NCI-H526 (cell line): ENCODE data around the gene RBM38.

ENCODE experiments used
- DNase-seq, 2 experiments: peaks; one replicate each; lab custom pipeline; 2025; lab: John Stamatoyannopoulos, UW

The RBM38 gene

DNA sequence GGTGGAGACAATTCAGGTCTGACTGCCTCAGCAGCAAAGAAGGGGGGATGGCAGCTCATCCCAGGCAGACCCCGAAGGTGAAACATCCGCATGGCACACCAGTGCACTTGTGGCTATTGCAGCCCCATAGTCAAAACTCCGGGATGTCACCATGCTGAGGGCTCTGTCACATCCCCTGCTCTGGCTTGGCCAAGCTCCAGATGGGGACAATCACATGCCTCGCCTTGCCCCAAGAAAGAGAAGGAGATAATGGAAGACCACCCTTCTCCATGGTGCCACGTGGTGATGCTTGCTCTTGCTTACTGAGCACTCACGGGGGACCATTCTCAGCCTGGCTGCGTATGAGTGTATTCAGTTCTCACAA lies 60.2 kb downstream of the RBM38 start:
- no peak for DNase-seq

DNA sequence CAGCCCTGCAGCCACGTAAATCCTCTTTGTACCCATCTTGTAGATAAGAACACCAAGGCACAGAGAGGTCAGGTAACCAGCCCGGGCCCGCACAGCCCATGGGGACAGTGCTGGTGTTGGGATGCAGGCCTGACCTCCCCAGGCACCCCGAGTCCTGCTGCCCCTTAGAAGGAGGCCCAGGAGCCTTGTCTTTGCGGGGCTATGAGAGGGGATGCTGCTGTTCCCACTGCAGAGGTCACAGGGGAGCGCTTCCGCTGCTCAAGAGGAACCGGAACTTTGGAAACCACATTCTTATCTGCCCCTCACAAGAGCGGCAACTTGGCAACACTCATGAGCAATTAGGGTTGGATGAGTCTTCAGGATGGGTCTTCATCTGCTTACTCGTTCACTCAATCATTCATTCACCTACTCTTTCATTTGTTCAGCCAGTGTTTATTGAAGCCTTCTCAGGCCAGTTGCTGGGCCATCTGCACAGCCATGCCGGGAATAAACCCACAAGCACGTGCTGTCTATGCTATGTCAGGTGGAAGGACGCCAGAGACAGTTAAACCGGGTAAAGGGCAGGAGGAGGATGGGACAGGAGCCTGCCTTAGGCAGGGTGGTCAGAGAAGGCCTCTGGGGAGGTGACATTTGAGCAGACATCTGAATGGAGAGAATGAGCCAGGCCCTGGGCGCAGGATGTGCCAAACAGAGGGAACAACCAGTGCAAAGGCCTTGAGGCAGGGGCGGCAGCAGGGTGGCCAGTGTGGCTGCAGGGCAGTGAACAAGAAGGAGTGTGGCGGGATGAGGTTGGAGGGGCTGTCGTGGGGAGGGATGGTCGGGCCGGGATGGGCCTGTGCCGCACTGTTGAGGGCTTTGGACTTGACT lies 60.8 kb downstream of the RBM38 start:
- no peak for DNase-seq

DNA sequence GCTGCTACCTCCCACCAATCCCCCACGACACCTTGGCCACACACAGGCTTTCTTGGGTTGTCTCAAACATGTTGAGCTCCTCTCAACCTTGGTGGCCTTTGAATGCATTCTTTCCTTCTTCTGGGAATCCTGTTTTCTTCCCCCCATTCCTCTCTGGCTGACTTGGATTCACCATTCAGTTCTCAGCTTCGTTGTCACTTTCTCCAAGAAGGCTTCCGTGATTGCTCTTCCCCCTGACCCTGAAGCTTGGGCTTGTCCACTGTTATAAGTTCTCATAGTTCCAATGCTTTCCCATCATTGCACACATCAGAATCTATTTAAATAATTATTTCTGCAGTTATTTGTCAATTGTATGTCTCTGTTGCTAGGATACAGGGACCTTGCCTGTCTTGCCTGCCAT lies 64.2 kb downstream of the RBM38 start:
- no peak for DNase-seq

GRCh38 chr20:57456116-57456515 lies 64.9 kb downstream of the RBM38 start:
- no peak for DNase-seq

DNA sequence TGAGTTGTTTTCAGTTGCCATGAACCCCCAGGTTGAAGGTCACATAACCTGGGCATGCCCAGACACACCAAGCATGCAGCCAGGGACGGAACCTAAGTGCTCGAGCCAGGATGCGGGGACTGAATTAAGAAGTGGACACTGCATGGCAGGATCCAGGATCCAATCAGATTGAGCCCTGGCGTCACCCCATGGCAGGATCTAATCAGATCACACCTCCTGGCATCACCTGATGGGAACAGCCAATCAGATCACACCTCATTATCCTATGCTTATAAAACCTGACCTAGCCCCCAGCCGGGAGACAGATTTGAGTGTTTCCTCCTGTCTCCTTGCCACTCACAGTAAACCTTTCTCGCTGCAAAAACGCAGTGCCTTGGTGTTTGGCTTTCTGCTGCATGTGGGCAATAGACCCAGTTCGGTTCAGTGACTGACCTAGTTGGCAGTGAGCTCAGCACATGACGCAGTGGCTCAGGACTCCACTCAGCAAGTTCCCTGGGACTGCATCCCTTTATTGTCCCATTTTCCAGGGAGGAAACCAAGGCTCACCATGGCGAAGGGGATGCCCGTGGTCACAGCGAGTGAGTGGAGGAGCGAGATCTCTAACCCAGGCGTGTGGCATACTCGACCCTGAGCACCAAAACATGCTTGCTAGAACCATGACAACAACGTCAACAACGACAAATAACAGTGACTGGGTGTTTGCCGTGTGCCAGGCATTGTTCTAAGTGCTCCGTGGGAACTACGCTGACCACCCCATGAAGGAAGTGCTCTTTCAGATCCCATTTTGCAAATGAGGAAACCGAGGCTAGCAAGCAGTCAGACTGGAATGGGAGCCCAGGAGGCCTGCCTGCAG lies 66.3 kb downstream of the RBM38 start:
- DNase-seq: no peak

DNA sequence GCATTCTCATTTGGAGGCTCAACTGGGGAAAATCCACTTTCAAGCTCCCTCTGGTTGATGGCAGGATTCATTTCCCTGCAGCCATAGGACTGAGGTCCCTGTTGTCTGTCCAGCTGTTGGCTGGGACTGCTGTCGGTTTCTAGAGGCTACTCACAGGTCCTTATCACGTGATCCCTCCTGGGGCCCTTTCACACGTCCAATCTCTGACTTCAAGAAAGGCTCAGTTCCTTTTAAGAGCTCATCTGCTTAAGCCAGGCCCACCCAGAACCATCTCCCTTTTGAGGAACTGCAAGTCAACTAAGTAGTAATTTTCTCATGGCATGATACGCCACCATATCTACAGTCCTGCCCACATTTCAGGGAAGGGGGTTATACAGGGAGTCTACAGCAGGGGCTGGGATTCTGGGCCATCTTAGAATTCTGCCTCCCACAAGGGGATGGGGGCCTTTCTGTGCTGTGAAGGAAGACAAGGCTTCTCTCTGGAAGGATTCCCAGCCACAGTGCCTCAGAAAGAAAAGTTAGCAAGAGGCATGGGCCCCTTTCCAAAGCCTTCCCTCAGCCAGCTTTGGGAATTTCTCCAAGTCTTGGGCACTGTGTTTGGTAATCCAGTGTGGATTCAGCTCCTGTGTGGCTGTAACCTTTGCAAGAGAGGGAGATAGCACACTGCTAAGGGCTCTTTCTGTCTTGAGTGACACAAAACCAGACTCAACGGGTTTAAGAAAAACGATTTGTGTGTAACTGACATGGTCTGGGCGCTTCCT lies 67.4 kb downstream of the RBM38 start:
- no peak for DNase-seq
